Neural progenitor cell (in vitro differentiated cells): ENCODE results near the gene MTRR.

ENCODE experiments used
- CTCF ChIP-seq: fragments of 200-600 bp; sonication (generic); IDR thresholded peaks from 2 replicates; pipeline ENCODE4 v1.5.1; 2017; ENCODE audit warnings: antibody characterized with exemption, mild to moderate bottlenecking
- EZH2 ChIP-seq: fragments of 200-600 bp; sonication (generic); IDR thresholded peaks from 2 replicates; pipeline ENCODE4 v1.6.1; 2017; ENCODE audit warnings: antibody characterized with exemption, mild to moderate bottlenecking, moderate library complexity

- no peak for TF ChIP-seq CTCF
- TF ChIP-seq EZH2: no peak
Observed at GRCh38 chr5:7907612-7908011, 38.7 kb downstream of the MTRR start.
